ENCODE results near the gene SHH.

GRCh38 chr7:155860840-155861479 lies 48.7 kb upstream of the SHH start:
- TF ChIP-seq POLR2A (IDR thresholded peaks at IDR 0.05; ENCODE audit: low read length) = no peak
- TF ChIP-seq GATA1 (IDR thresholded peaks at IDR 0.05; ENCODE audit: low read depth, low read length) = no peak
